ENCODE results near the gene SERPINA6. TPM values are rescaled to one million over a fixed set of nuclear protein-coding genes. Genes with fewer than 3 reads are reported as not detected.
"Not testable (repeated sequence)": the region's sequence is repeated elsewhere in the genome, so short reads cannot be mapped to it uniquely, and the experiment has no call there.

Gene SERPINA6
- 0.35 and 0.65 TPM in 2 replicates for total RNA-seq

DNA sequence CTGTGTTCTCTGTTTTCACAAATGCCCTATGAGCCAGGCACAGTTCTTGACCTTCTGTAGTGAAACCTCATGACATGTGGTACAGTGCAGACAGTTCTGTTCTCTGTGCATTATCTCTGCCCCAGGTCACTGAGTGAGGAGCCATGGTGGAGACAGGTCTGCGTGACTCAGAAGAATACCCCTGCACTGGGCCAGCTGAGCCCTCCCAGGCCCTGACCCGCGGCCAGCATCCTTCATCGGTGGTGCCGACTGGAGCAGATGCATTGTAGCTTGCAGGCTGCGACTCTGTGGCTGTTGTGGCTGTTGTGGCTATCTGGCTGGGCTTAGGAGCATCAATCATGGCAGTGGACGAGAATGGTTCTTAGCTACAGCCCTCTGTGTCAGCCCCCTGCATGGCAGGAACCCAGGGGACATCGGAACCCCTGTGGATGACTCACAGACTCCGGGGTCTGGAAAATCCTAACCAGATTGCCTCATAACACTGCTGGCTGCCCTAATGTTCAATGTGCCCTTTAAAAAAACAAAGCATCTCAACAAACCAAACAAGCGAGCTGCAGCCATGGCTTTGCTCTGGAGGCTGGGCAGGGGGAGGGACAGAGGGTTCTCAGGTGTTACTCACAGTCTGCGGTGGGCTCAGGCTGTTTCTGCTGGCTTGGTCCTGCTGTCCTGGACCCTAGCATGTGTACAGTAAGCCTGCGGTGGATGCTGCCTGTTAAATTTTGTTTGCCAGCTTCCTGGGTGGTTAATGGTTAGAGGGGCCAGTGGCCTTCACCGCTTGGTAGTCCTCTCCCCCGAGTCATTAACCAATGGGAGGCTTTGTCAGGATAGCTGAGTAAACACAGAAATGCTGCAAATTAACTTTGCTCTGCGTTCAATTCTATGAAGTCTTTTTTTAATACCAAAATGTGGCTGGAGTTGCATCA lies at the start of gene SERPINA6:
SERPINA6 (minus strand) TSS at position 689 of the 923 bp plus-strand sequence. CDS start 8,688 bp downstream, outside the sequence.
- DNase-seq (ENCODE audit: low read depth): peak; percentile 96

- DNase-seq (ENCODE audit: low read depth): no peak
Observed at GRCh38 chr14:94372021-94372605, 49.0 kb upstream of the SERPINA6 start.

- DNase-seq (ENCODE audit: low read depth): no peak
Observed at GRCh38 chr14:94370524-94370910, 47.4 kb upstream of the SERPINA6 start.

DNA sequence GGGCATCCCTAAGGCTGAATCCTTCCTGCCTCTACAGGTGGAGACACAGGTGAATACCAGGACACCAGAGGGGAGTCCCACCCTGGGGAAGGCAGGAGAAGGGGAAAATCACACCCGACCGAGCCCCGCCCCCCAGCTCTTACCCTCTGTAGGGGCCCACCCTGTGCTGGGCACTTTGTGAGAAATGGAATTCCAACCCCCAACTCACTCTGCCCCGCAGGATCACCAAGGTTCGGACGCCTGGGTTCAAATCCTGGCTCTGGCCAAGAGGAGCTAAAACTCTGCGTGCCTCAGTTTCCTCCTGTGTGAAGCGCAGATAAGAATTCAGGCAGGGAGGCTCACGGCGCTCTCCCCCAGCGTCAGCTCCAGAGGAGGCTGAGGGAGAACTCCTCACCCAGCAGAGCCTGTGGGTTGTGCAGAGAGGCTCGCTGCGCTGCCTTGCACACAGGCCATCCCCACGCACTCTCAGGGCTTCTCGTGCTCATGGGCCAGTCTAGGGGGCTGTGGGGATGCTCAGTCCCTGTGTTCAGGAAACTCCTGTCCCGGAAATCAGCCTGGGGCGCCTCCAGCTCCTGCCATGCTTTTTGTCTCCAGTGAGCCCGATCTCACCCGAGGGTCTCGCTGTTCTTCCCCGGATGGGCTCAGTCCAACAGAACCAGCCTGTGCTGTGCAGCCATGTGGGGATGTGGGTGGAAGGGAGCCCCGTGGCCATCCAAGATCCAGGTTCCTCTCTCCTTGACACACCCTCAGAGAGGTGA lies 46.8 kb upstream of the SERPINA6 start:
- not testable (repeated sequence) for DNase-seq (ENCODE audit: low read depth)

DNA sequence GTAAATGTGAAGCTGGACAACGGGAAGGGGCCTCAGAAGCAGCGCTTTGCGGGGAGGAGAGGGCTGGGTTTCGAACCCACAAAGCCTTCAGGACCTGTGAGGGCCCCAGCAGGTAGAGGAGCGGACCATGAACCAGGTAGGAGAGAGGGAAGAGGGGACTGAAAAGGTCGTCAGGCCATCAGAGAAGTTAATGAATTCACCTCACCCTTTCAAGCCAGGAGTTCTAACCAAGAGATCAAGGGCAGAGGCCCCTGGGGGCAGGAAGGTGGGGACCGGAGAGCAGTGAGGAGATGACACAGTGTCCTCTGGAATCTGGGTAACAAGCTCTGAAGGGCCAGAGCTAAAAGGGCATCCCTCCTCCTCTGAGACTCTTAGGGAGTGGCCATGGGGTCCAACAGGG lies 45.8 kb upstream of the SERPINA6 start:
- no peak for DNase-seq (ENCODE audit: low read depth)

DNA sequence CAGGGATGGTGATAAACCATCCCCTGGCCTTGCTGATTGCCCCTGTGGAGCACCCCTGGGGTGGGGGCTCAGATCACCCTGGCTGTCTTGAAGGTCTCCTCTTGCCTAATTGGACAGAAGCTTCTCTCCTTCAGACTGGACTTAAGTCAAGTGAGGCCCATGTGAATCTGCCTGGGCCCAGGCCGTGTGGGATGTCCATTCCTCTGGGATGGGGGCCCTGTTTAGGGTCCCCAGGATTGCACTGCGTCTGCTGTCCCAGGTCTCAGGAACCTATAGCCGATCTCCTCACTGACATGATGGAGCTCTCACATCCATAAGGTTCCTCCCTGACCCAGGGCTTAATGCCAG lies 45.1 kb upstream of the SERPINA6 start:
- no peak for DNase-seq (ENCODE audit: low read depth)

DNA sequence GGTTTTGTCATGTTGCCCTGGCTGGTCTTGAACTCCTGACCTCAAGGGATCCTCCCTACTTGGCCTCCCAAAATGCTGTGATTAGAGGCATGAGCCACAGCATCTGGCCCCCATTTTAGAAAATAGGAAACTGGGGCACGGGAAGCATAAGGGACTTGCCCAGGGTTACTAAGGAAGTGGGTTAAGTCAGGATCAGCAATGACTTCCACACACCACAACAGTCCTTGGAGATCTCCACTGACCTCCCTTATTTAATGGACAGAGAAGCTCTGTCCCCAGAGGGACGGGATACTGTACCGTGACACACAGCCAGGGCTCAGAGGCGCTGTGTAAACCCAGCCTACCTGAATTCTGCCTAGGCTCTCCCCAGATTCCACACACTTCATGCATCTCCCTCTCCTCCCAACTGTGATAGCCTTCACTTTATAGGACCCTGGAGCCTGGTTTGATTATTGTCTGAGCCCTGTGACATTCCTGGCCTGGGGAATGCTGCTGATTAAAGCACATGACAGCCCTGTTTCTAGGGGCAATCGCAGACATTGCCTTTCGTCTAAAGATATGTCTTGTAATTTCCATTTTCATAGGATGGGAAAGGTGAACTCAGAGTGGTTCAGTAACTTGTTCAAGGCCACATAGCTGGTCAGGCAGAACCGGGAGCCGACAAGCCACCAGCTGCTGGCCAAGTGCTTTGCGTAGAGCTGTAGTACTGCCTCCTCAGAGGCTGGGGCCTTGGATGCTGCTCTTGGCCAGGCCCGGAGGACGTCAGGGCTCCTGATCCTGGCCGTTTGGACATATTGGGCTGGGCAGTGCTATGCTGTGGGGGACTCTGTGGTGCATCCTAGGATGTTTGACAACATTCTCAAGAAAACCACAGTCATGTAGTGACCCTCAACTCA lies 44.5 kb upstream of the SERPINA6 start:
- DNase-seq (ENCODE audit: low read depth): no peak

DNA sequence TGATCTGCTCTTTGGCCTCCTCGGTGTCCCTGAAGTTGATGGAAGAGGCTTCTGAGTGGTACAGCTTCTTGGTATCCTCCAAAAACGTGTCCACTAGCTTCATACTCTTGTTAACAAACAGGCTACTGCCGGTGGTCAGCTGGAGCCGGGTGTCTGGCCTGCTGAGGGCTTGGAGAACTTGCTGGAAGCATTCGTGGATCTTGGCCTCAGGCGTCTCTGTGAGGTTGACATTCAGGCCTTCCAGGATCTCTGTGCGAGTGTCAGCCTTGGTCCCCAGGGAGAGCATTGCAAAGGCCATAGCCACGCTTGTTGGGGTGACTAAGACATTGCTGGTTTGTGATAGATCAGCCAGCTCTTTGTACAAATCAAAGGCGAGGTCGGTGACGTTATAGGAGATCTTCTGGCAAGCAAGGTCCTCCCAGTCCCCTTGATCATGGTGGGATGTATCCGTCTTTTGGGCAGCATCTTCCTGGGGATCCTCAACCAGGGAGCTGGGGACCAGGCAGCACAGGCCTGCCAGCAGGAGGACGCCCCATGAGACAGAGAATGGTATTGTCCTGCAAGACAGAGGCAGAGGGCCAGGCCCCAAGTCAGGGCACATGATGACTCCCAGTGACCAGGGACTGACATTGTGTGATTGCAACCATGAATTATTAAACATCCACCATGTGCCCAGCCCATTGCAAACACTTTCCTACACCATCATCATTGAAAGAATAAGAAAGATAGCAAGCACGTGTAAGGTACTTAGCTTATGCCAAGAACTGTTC lies 43.2 kb upstream of the SERPINA6 start, which contains the start of gene SERPINA2:
SERPINA2 (minus strand) TSS at position 553 of the 770 bp plus-strand sequence.
- DNase-seq (ENCODE audit: low read depth): no peak

DNA sequence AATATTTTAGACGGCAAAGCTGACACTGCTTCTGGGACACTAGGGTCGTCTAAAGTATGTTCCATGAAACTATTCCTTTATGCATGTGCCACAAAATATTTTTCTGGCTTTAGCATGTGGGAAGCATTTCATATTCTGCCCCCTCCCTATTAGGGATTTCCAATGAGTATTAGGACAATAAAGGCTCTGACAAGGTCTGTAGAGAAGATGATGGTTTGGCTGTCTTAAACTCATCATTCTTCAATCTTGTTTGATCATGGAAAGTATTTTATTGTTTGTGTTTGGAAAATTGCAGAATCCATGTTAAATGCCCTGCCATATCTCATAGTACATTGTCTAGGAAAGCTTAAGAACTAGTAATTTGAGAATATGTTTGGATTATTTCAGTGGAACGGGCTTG lies 42.5 kb upstream of the SERPINA6 start:
- no peak for DNase-seq (ENCODE audit: low read depth)

DNA sequence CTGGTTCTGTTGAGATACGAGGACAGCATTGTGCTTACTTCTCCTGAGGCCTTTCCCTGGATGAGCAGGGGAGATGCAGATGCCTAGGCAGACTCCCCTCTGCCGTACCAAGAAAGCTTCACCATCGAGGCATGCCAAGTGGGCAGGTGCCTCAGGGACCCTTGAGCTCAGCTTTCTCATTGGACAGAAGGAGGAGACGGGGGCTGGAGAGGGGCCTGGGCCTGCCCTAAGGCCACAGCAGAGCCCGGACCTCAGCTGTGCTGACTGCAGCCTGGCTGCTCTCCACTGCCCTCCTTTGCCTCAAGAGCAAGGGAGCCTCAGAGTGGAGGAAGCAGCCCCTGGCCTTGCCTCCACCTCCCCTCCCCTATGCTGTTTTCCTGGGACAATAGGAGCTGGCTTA lies 41.8 kb upstream of the SERPINA6 start:
- DNase-seq (ENCODE audit: low read depth): no peak

DNA sequence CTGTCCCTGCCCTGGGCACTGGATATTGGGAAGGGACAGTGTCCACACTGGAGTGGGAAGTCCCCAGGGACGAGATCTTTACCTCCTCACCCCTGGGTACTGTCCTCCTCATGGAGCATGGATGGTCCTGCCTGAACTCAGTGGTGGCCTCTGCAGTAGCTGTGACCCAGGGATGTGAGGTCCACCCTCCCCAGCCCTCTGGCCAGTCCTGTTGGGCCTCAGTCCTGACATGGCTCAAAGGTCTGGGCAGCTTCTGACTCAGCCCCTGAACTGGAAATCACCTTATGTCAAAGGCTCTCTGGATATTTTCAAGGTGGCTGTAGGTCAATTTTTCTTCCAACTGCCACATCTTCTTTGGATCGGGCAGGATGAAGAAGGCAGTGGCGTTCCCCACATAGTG lies 40.9 kb upstream of the SERPINA6 start:
- DNase-seq (ENCODE audit: low read depth): no peak

- DNase-seq (ENCODE audit: low read depth): no peak
Observed at GRCh38 chr14:94363151-94363624, 40.1 kb upstream of the SERPINA6 start.

- DNase-seq (ENCODE audit: low read depth): no peak
Observed at GRCh38 chr14:94362614-94363133, 39.5 kb upstream of the SERPINA6 start.

DNA sequence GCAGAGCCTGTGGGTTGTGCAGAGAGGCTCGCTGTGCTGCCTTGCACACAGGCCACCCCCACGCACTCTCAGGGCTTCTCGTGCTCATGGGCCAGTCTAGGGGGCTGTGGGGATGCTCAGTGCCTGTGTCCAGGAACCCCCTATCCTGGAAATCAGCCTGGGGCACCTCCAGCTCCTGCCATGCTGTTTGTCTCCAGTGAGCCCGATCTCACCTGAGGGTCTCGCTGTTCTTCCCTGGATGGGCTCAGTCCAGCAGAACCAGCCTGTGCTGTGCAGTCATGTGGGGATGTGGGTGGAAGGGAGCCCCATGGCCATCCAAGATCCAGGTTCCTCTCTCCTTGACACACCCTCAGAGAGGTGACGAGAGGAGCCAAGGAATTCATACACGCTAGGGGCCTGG lies 38.5 kb upstream of the SERPINA6 start:
- DNase-seq (ENCODE audit: low read depth): no peak

DNA sequence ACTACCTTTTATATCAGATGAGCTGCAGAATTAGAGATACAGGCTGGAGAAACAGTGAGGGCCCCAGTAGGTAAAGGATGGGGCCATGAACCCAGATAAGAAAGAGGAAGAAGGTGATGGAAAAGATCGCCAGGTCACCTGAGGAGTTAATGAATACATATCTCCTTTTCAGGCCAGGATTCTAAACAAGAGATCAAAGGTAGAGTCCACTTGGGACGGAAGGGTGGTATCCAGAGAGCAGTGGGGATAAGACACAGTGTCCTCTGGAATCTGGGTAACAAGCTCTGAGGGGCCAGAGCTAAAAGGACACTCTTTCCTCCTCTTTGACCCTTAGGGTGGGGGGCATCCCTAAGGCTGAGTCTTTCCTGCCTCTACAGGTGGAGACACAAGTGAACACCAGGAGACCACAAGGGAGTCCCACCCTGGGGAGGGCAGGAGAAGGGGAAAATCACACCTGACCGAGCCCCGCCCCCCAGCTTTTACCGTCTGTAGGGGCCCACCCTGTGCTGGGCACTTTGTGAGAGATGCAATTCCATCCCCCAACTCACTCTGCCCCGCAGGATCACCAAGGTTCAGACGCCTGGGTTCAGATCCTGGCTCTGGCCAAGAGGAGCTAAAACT lies 37.9 kb upstream of the SERPINA6 start:
- no peak for DNase-seq (ENCODE audit: low read depth)

GRCh38 chr14:94357166-94357565 lies 34.0 kb upstream of the SERPINA6 start:
- DNase-seq (ENCODE audit: low read depth): no peak

GRCh38 chr14:94356379-94357056 lies 33.4 kb upstream of the SERPINA6 start:
- no peak for DNase-seq (ENCODE audit: low read depth)

DNA sequence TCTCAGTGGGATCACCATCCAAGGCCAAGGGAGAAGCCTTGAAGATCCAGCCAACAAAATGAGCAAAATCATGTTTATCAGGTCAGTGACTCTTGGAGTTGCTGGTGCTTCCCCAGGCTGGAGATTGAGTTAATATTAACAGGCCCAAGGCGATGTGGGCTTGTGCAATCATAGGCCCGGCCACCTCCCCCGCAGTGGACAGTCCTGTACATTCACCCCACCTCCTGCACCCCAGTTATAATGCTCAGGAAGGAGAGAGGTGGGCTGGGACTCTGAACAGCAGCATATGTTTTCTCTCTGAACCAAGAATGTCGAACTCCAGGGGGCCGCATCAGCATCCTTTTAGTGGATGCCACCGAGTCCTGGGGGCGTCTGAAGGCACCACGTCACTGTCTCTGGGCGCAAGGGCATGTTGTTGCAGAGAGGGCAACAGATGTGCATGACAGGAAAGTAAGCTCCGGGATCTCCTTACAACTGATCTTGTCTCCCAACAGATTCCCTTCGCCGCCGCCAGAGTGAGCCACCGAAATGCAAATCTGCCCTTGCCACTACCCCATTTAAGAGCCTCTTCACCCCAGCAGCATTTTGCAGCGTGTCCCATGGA lies 32.2 kb upstream of the SERPINA6 start:
- DNase-seq (ENCODE audit: low read depth): peak; percentile 80
